Spinal cord (tissue), 10 donors: ENCODE results near the gene HABP4. TPM values are rescaled to one million over a fixed set of nuclear protein-coding genes. Genes with fewer than 3 reads are reported as not detected.
"Not testable (repeated sequence)": the region's sequence is repeated elsewhere in the genome, so short reads cannot be mapped to it uniquely, and the experiment has no call there.

Source experiments
- DNase-seq, 6 donors: peaks; one replicate each; pipeline versions ENCODE4 v3.0.0 to v3.0.0-alpha.2; 2013 to 2015; ENCODE audit warnings: low spot score in 6 of 6, low read depth in 4 of 6
- H3K27ac ChIP-seq: one replicate; pipeline ENCODE4 v1.5.1; 2013; ENCODE audit warnings: low read depth, low read length, control low read depth
- H3K27me3 ChIP-seq: one replicate; pipeline ENCODE4 v1.6.1; 2013; ENCODE audit warnings: low read length; ENCODE audit not compliant: control insufficient read depth, insufficient read depth
- H3K36me3 ChIP-seq: one replicate; pipeline ENCODE4 v1.6.1; 2013; ENCODE audit warnings: low read length; ENCODE audit not compliant: control insufficient read depth, insufficient read depth
- H3K4me1 ChIP-seq: one replicate; pipeline ENCODE4 v1.6.1; 2013; ENCODE audit warnings: low read length; ENCODE audit not compliant: control insufficient read depth, insufficient read depth
- H3K4me3 ChIP-seq: one replicate; pipeline ENCODE4 v1.5.1; 2013; ENCODE audit warnings: low read depth, low read length, control low read depth
- H3K9me3 ChIP-seq: one replicate; pipeline ENCODE4 v1.6.1; 2013; ENCODE audit warnings: low read length; ENCODE audit not compliant: control insufficient read depth, insufficient read depth
- WGBS: methylation state at CpG from one replicate; pipeline ENCODE4 v1.1.5; 2013; ENCODE audit warnings: missing lambda C conversion rate; ENCODE audit not compliant: insufficient coverage; 5-methylcytosine and 5-hydroxymethylcytosine counted together
- polyA plus RNA-seq, 2 donors: library from polyadenylated mRNA; unstranded; fragments of 120-200 nt; gene quantifications; one replicate each; pipeline ENCODE4 v1.2.1, GENCODE V29; 2013; ENCODE audit not compliant: insufficient read length in 2 of 2
- total RNA-seq, 2 donors: library from RNA; depleted of rRNA in 1 of 2; stranded (reverse); fragments of 120-200 nt in 1 of 2; fragments of >200 nt in 1 of 2; gene quantifications; one replicate each; pipeline versions ENCODE4 v1.2.3 to v1.2.4, GENCODE V29; 2013 to 2014
- donor health status: healthy.

The HABP4 gene
- total and polyA plus RNA-seq, 4 donors: 16.8 to 38.9 (median 27.9) TPM

DNA sequence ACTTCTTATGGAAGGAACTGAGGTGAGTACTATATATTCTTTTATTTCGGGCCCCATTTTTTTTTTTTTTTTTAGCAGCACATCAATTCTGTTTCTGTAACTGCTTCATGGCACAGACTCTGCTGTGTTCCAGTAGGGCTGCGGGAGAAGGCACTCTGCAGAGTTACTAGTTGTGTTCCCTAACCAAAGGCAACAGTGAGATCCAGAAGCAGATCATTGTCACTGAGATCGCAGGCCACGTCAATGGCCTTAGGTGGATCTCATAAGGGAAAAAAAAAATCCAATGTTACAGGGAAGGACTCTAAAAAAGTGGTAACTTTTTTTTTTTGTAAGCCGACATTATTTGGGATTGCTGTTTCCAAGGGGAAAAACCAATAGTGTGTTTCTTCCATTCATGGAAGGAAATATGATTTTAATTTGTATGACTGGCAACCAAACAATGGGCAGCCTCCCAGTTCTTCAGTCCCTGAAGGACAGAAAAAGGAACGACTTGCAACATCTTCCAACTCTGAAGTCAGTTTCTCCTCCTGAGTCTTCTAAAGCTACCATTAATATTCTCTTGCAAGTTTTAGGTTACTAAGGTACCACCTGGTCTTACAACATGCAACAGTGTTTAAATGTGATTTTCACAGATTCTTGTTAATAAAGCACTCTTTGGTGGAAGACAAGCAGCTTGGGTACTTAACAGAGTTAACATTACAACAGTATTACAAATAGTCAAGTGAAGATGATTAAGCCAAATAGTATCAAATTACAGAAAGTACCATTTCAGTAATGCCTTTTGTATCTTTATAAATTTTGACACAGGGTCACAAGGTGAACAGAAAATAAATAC lies 52.8 kb downstream of the HABP4 start:
- Histone ChIP-seq H3K36me3 (peaks cover 25% of the 10 kb centered on the region), H3K4me3 (peak overlapping the region; percentile 12), H3K9me3 (peaks cover 2% of the 10 kb centered on the region), H3K27ac (peak overlapping the region; percentile 70), H3K27me3 (no peaks in the 10 kb centered on the region), H3K4me1 (peaks cover 26% of the 10 kb centered on the region)
- DNase-seq: no peak
- WGBS: 63% methylated on average over 3 of the region's 6 CpGs

DNA sequence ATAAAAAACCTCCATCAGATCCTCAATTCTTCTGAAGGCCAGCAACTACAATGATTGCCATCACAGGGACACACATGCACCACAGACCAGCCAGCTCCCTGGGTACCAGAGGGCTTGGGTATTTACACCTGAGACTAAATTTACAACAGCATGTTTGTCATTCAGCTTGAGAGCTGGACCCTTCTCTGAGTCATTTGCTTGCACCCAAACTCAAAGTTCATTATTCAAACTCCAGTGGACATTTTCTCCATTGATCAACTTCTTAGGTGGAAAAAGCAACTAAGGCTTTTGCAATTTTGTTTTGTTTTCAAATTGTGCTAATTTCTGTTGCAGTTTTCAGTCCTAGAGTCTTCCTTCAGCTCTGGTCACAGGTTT lies 53.4 kb downstream of the HABP4 start:
- H3K4me3 ChIP-seq, H3K27ac ChIP-seq, H3K9me3 ChIP-seq, DNase-seq, H3K27me3 ChIP-seq: not testable (repeated sequence)
- Histone ChIP-seq H3K4me1 (peaks cover 26% of the 10 kb centered on the region), H3K36me3 (peaks cover 25% of the 10 kb centered on the region)

DNA sequence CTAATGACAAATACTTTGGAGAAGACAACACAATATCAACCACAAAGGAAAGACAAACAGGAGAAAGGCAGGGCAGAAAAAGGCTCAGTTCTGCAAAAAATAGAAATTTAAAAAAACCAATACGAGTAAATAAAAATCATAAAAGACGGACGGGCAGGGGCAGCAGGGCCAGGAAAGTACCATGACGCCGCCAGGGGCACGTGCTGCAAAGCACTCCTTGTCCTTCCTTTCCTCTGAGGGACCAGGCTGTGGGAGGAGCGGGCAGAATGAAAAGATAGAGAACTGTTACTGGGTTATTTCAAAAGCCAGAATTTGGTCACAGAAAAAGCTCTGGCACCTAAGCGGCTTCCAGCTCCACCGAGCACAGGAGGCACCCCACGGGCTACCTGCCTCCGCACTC lies 53.9 kb downstream of the HABP4 start:
- 93% methylated on average over 7 of the region's 11 CpGs for WGBS
- Histone ChIP-seq H3K4me3 (no peak overlapping the region), H3K27ac (no peak overlapping the region)

DNA sequence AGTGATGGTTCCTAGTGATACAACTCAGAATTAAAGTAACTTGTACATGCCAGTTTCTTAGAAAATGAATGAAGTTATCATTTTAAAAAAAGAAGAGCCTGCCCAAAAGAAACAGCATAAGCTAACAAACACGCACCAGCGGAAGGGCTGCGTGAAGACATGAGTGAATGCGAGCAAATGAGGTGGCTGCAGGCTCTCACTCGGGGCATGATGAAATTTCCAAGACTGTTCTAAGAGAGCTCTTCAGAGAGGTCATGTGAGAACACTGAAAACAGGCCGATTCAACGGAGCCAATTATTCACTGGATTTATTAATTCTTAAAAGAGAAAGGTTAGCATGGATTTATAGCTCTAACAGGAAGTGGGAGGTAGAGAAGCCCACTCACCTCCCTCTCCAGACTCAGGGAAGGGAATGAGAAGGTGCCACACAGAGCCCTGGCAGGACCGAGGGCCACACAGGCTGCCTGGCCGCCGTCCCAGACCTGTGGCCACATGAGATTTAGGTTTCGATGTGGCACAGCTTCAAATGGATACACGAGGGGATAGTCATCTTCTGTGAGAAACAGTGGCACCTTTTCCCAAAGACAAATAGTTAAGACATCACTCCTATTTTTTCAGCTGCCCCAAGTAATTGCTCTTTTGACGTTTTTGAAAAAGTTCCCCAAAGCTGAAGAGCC lies 55.5 kb downstream of the HABP4 start:
- DNase-seq: no peak
- peaks cover 33% of the 10 kb centered on the region for H3K4me1 ChIP-seq
- no peak overlapping the region for H3K4me3 ChIP-seq
- peaks cover 2% of the 10 kb centered on the region for H3K9me3 ChIP-seq
- H3K36me3 ChIP-seq: peaks cover 14% of the 10 kb centered on the region
- WGBS: 81% methylated on average over 11 of the region's 13 CpGs
- H3K27ac ChIP-seq: no peak overlapping the region
- no peaks in the 10 kb centered on the region for H3K27me3 ChIP-seq

More for the DNA sequence above, 53.9 kb downstream of the HABP4 start:
- DNase-seq: no peak
- Histone ChIP-seq H3K36me3 (peaks cover 22% of the 10 kb centered on the region), H3K9me3 (peaks cover 2% of the 10 kb centered on the region), H3K27me3 (no peaks in the 10 kb centered on the region), H3K4me1 (peaks cover 30% of the 10 kb centered on the region)

DNA sequence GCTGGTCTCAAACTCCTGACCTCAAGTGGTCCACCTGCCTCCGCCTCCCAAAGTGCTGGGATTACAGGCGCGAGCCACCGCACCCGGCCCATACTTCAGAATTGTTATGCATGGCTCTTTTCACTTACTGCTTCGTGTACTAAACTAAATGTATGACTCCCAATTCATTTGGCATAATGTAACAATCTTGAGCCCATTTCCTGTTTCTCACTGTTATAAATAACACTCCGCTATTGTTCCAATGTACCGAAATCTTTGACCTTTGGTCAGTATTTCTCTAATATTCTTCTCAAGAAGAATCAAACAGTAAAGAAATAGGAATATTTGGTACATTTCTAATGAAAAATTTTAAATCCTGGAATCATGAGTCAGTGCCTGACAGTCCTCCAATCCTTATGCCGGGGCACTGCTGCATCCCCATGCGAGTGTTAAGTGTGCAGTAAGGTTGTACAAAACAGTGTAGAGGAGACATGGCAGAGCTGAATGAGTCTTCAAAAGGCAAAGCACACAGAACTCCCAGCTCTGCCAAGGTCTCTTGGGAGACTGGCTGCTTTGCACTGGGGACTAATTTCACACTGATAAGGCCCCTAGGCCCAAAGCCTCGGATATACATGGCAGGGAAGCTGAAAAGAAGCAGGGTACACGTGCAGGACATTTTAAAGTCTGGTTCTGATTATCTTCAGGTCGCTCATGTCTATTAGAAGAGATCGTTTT lies 58.4 kb downstream of the HABP4 start:
- Histone ChIP-seq H3K27me3 (no peaks in the 10 kb centered on the region), H3K4me1 (peaks cover 26% of the 10 kb centered on the region), H3K27ac (peak overlapping the region; percentile 61), H3K36me3 (peaks cover 16% of the 10 kb centered on the region), H3K9me3 (peaks cover 2% of the 10 kb centered on the region), H3K4me3 (no peak overlapping the region)
- 78% methylated on average over 11 of the region's 14 CpGs for WGBS
- no peak for DNase-seq

DNA sequence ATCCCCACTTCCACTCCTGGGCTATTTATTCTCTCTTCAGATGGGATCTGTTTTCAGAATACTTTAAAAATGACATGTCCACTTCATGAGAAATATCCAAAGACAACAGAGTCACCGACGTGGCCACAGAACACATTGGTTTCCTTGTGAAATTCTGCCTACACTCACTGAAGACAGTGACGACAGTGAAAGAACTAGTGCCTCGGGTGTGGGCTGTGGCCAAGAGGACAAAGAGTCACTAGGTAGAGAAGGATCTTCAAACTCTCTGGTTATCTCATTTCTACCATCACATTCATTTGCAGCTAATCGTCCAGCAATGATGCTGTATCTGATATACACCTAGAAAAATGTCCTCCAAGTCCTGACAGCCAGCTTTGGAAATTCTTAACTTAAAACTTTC lies 59.1 kb downstream of the HABP4 start:
- Histone ChIP-seq H3K9me3 (peaks cover 2% of the 10 kb centered on the region), H3K4me1 (peaks cover 23% of the 10 kb centered on the region), H3K4me3 (no peak overlapping the region), H3K27ac (peak overlapping the region; percentile 61), H3K36me3 (peaks cover 19% of the 10 kb centered on the region), H3K27me3 (no peaks in the 10 kb centered on the region)
- WGBS: 100% methylated on average over 1 of the region's 5 CpGs
- DNase-seq: no peak

DNA sequence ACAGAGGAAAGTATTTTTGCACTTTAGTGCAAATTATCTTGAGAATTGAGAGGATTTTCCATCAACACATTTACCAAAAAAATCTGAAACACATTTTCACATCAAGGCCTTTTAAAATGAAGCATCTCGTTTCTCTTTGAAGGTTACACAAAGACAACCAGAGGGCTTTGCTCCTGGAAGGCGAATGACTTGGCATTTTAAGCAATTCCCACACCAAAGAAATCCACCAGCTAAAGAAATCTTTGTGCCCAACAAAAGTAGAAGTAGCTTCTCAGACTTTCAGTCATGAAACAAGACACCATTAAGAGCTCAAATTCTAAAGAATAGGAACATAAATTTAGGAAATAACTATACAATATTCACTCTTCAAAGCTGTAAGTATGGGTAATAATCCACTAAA lies 59.9 kb downstream of the HABP4 start:
- peaks cover 15% of the 10 kb centered on the region for H3K4me1 ChIP-seq
- H3K36me3 ChIP-seq: peaks cover 18% of the 10 kb centered on the region
- H3K9me3 ChIP-seq: no peaks in the 10 kb centered on the region
- H3K4me3 ChIP-seq: no peak overlapping the region
- no CpG with 5 or more reads among the region's 2 CpGs for WGBS
- peak overlapping the region; percentile 61 for H3K27ac ChIP-seq
- peak in 2 of 6 donors; percentile 53 to 63 for DNase-seq
- no peaks in the 10 kb centered on the region for H3K27me3 ChIP-seq

DNA sequence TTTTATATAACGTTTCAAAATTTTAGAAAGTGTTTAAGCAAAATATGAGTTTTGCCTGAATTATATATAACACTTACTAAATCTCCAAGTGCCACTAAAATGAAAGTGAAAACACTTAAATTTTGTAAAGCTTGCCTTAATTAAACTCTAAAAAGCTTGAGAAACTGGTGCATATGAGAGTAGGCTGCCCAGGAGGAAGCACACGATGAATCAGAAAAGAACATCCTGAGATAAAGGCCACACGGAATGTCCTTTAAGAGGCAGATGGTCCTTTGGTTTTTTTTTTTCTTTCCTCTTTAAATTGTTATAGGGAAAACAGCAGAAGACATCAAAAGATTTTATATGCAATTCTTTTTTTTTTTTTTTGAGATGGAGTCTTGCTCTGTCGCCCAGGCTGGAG lies 60.3 kb downstream of the HABP4 start:
- WGBS: 71% methylated on average over 1 of the region's 4 CpGs
- H3K27ac ChIP-seq: peak overlapping the region; percentile 61
- peaks cover 15% of the 10 kb centered on the region for H3K4me1 ChIP-seq
- peaks cover 18% of the 10 kb centered on the region for H3K36me3 ChIP-seq
- no peak overlapping the region for H3K4me3 ChIP-seq
- DNase-seq: no peak
- H3K9me3 ChIP-seq: no peaks in the 10 kb centered on the region
- H3K27me3 ChIP-seq: no peaks in the 10 kb centered on the region

DNA sequence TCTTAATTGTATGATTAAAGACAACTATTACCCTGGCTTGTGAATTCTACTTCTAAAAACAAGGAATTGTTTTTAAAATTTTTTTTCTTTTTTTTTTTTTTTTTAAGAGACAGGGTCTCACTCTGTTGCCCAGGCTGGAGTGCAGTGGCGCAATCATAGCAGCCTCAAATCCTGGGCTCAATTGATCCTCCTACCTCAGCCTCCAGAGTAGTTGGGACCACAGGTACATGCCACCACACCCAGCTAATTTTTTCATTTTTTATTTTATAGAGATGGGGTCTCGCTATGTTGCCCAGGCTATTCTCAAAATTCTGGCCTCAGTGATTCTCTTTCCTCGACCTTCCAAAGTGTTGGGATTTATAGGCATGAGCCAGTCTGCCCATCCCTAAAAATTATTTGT lies 62.3 kb downstream of the HABP4 start:
- Histone ChIP-seq H3K9me3 (no peaks in the 10 kb centered on the region), H3K27me3 (no peaks in the 10 kb centered on the region), H3K36me3 (peaks cover 14% of the 10 kb centered on the region), H3K27ac (no peak overlapping the region), H3K4me3 (no peak overlapping the region), H3K4me1 (peaks cover 11% of the 10 kb centered on the region)
- no peak for DNase-seq
- WGBS: no CpG with 5 or more reads among the region's 3 CpGs
